HG03469 (cell line): ENCODE data around the gene VSX2.

ENCODE experiments used
- ATAC-seq: cut with Tn5 transposase; IDR thresholded peaks from one replicate; pipeline ENCODE4 v1.9.1; 2021; ENCODE audit warnings: mild to moderate bottlenecking, moderate library complexity, moderate number of reproducible peaks; ENCODE audit not compliant: unreplicated experiment

Gene VSX2

DNA sequence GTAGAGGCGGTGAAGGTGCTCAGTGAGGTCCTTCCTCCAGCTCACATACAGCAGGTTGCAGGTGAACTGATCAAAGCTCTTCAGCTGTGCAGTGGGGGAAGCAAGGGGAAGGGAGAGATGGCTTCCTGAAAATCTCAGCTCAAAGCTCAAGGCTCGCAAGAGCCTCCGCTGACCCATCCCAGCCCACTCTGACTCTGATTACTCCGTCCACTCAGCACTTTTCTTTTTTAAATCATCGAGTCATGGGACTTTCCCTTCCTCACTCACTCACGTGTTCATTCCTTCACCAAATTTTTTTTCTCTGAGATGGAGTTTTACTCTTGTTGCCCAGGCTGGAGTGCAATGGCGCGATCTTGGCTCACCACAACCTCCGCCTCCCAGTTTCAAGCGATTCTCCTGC is 58.7 kb downstream of the VSX2 start:
- no peak for ATAC-seq

DNA sequence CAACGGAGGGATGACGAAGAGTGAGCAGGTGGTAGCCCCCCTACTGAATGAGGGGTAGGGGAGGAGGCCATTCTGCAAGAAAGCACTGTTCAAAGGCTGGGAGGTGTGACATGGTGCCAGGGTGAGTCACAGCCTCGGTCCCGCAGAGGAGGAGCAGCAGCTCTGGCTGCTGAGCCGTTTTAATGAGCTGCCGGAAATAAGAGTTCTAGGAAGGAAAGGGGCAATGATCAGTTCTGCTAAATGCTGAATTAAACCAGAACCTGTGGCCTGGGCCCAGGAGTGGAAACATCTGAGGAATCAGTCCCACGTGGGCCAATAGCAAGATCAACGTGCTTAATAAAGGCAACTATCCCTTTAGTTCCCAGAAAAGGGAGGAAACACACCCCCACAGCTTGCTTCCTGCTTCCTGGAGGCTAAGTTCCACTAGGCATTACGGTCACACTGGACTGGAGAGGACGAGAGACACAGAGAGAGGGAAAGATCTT is 59.9 kb downstream of the VSX2 start:
- no peak for ATAC-seq

DNA sequence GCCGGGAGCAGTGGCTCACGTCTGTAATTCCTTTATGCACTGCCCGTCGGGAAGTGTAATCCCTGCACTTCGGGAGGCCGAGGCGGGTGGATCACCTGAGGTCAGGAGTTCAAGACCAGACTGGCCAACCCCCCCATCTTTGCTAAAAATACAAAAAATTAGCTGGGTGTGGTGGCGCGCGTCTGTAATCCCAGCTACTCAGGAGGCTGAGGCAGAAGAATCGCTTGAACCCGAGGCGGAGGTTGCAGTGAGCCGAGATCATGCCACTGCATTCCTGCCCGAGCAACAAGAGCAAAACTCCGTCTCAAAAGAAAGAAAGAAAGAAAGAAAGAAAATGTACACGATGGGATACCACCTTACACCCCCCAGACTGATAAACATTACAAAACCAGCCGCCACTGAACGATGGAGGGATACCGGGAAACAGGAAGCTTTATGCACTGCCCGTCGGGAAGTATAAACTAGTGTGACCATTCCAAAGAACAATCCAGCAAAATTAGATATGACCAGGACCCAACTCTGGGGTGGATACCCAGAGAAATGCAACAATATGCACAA is 62.4 kb downstream of the VSX2 start:
- no peak for ATAC-seq

DNA sequence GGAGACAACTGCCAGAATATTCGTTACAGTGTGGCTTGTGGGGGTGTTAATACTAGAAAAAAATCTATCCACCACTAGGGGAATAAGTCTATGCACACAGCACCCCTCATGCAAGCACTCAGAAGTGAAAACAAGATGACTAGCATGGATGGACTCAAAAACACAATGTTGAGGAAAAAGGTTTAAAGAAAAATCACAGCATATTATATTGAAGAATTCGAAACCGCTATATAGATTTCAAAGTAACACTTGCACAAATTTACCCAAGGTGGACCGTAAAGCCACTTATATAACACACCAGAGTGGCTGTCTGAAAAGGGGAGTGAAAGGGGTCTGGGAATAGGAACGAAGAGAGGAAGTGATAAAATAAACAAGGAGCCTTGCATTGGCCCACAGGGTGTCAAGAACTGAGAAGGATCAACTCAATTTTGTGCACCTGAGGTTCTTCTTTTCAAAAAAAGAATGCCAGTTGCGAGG is 62.9 kb downstream of the VSX2 start:
- no peak for ATAC-seq

DNA sequence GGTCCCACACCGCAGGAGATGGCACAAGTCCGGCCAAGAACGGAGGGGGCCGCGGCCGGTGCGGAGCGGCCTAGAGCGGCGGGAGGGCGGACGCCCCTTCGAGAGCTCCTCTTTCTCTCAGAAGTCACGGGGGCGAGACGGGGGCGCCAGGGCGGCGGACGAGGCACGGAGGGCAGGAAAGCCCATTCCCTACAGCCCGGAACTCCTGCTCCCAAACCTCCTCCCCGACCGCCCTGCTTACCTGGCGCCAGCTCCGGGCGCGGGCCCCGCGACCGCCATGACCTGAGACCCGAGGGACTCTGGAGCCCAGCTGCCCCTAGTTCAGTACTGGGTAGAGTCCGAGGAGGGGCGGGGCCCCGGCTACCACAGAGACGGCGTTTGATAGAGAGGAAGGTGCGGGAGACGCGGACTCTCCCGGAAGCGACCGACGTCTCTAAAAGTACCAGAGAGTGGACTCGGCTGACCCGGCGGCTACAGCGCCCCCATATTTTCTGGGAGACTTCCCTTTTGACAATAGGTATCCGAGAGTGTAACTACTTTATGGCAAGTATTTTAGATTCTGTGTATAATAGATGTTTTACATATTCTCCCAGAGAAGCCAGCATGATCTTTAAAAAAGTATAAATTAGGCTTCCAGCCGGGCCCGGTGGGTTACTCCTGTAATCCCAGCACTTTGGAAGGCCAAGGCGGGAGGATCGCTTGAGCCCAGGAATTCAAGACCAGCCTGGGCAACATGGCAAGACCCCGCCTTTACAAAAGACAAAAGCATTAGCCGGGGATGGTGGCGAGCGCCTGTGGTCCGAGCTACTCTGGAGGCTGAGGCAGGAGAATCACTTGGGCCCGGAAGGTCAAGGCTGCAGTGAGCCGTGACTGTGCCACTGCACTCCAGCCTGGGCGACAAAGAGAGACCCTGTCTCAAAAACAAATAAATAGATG is 63.7 kb downstream of the VSX2 start, which contains the start of gene ABCD4:
TSS of gene ABCD4 (minus strand) at position 301 of the 936 bp plus-strand sequence. CDS start at position 279, 22 bp downstream.
- peak; percentile 93 for ATAC-seq

DNA sequence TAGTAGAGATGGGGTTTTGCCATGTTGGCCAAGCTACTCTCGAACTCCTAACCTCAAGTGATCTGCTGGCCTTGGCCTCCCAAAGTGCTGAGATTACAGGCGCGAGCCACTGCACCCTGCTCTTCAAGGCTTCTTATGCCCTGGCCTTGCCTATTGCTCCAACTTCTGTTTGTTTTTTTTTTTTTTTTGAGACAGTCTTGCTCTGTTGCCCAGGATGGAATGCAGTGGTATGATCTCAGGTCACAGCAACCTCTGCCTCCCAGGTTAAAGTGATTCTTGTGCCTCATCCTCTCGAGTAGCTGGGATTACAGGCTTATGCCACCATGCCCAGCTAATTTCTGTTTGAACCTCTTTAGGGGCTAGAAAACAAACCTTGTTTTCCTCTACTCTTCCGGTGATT is 69.4 kb downstream of the VSX2 start:
- no peak for ATAC-seq

DNA sequence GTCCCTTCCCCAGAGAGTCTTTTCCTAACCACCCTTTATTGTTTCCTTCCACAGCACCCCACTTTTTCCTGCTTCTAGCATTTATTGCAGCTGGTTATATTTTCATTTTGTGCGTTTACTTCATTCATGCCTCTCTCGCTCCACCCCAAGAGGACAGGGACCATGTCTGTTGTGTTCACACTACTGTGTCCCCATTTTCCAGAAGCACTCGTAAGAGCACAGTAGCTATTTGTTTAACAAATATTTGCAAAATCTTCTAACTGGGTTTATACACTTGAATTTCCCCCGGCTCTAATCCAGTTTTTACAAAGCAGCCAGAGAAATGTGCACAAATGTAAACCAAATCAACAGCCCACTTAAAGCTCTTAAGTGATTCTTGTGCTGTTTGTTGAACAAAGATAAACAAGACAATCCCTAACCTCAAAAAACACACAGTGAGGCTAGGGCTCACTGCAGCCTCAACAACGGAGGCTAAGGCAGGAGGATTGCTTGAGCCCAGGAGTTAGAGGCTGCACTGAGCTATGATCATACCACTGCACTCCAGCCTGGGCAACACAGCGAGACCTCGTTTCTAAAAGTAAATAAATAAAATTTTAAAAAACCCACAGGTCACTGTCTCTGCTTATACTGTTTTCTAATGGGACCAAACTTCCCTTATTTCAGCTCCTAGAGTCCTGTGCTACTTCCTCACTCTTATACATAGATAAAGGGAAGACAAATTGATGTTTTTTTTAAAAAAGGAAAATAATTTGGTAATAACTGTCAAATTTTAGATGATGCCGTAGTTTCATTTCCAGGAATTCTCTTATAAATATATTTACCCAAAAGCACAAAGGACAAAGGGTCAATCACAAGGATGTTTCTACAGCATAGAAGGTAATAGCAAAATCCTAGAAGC is 70.1 kb downstream of the VSX2 start:
- no peak for ATAC-seq

DNA sequence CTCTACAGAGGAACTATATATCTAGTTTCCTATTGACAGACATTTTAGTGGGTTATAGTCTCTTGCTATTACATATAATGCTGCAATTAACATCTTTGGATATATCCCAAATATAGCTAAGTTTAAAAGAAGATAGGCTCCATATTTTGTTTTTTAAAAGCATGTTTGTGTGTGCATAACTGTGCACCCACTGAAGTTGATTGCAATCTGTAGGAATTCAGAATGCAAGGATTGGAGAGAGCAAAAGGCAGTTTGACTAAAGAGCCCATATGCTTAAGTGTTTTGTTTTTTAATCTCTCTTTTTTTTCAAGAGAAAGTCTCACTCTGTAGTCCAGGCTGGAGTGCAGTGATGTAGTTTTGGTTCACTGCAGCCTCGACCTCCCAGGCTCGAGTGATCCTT is 72.9 kb downstream of the VSX2 start:
- ATAC-seq, result no peak
